ENCODE data around the gene BTBD9. TPM values are rescaled to one million over a fixed set of nuclear protein-coding genes. Genes with fewer than 3 reads are reported as not detected.
A peak's percentile ranks its signal among the peaks of the same experiment; 100 is the strongest.

BTBD9 gene
- total RNA-seq, 2 donors from 2014 or later = 26.1 to 31.3 TPM

DNA sequence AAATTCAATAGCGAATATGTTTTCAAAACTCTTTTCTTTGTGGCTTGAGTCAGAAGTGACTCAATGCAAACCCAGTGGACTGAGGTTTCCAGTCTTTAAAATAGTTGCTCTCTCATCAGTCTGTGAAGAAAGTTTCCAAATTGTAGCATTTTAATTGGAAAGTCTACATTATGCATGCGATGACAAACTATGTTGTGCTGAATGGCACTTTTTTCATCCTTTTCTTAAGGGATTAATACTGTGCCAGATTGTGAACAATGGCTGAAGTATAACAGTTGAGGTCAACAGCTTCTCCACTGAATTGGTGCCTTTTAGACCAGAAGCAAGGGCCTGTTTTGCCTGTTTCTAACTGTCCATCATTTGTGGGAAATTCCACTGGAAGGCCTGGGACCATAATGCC is 377.1 kb downstream of the BTBD9 start:
- DNase-seq (no peak), ATAC-seq (no peak)
- intact Hi-C loops (cut with DNase I, micrococcal nuclease) = no loop called here

DNA sequence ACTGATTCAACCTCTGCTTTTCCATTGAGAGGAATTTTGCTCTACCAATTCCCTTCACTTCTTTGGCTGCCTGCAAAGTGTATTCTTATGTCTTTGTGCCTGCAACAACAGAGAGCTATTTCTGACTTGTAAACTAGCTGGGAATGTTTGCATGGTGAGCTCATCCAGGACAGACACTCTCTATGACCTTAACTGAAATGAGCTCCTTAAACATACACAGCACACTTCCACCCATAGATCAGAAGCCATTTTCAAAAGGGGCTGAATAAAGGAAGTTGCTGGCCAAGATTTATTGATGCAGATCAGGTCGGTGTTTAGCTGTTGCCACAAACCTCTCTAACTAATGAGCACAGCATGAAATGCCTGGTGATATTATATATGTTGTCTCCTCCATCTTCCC is 377.7 kb downstream of the BTBD9 start:
- peak; percentile 66 for ATAC-seq

DNA sequence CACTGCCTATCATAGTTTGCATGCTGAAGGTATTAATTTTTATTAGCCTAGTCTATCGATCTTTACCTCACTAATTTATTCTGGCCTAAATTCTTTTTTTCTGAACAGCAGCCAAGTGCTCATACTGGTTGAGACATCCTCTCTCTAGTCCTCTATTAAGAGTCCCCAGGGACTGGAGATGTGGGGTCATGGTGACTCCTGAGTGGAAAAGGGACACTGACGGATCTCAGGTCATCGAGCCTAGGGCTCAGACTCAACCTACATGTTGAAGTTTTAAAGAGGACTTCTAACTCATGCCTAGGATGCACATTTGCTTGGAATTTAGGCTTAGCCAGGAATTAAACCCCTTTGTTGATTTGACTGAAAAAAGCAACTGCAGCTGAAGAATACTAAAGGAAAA is 378.1 kb downstream of the BTBD9 start:
- no peak for ATAC-seq
- no peak for DNase-seq
- intact Hi-C loops (cut with DNase I, micrococcal nuclease) = no loop called here

More for the DNA sequence above, 377.7 kb downstream of the BTBD9 start:
- intact Hi-C loops (cut with DNase I, micrococcal nuclease) = no loop called here
- no peak for DNase-seq

DNA sequence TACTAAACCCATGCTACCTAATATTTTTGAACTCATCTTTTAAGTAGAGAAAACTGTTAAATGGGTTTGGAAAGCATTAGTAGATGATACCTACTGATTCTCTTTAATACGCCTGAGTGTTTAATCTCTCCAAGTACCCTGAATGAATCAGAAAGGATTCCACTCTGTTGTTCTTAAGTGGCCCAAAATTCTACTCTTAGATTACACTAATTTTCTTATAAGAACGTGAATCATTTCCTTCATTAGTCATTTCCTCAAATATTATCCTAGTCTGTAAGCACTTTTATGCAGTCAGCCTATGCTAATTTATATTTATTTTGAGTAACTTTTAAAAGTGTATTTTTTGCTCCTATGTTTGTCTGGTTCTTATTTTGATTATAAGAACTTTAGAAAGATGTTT is 380.0 kb downstream of the BTBD9 start:
- intact Hi-C loops (cut with DNase I, micrococcal nuclease) = no loop called here

DNA sequence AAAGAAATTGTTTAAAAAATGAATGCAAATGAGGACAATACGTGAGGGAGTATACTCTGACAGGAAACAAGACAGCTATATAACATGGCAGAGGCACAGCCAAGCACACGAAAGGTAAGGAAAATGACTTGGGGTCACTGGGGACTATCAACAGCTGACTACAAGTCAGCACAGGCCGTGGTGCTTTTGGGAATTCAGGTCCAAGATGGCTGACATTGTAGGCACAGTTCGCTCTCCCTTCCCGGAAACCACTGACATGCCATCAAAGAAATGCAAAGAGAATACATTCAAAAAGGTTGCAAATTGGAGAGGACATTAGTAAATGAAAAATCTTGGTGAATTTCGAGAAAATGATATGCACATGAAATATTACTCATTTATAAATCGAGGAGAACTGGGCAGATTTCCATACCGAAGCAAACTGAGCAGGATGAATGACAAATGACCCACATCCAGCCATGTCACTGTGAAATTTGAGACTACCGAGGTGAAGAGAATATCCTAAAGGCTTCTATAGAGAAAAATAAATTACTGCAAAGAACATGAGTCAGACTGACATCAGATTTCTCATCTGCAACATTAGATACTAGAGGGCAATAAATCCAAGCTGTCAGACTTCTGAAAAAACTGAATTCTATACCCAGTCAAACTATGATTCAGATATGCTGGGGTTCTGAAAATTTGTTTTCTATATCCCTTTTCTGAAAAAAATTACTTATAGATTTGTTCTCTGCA is 391.1 kb downstream of the BTBD9 start:
- DNase-seq = no peak
- intact Hi-C loops (cut with DNase I, micrococcal nuclease) = no loop called here
- no peak for ATAC-seq

More for the DNA sequence above, 380.0 kb downstream of the BTBD9 start:
- ATAC-seq (no peak), DNase-seq (no peak)

DNA sequence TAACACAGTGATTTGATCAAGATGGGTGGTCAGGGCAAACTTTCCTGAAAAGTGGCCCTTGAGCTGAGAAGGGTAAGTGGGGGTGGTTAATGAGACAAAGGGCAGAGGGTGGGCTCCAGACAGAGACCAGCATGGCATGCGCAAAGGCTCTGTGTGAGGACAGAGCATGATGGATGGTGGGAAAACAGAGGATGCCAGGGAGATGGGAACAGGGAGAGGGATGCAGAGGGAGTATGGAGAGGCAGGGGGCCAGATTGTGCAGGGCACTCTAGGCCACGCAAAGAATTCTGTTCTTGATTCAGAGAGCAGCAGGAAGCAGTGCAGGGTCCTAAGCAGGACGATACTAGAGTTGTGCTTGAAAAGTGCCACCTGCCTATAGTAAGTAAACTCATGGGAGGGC is 394.4 kb downstream of the BTBD9 start:
- no peak for DNase-seq
- no peak for ATAC-seq
- intact Hi-C loops (cut with DNase I, micrococcal nuclease) = no loop called here

DNA sequence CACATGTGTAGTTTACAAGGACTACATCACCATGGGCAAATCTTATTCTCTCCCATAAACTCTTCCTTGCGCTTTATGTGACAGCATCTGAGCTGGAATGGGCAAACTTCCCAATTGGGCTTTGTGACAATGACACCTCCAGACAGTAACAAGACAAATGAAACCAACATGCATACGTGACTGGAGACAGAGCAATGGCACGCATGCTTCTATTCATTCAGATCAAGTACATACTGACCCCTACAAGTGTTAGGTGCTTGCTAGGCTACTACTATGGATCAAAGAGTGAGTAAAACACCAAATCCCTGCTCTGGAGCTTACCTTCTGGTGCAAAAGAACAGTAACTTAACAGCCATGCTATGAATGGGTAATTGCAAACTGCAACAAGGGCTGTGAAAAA is 394.9 kb downstream of the BTBD9 start:
- intact Hi-C loops (cut with DNase I, micrococcal nuclease) = no loop called here
- no peak for ATAC-seq
- DNase-seq = no peak

DNA sequence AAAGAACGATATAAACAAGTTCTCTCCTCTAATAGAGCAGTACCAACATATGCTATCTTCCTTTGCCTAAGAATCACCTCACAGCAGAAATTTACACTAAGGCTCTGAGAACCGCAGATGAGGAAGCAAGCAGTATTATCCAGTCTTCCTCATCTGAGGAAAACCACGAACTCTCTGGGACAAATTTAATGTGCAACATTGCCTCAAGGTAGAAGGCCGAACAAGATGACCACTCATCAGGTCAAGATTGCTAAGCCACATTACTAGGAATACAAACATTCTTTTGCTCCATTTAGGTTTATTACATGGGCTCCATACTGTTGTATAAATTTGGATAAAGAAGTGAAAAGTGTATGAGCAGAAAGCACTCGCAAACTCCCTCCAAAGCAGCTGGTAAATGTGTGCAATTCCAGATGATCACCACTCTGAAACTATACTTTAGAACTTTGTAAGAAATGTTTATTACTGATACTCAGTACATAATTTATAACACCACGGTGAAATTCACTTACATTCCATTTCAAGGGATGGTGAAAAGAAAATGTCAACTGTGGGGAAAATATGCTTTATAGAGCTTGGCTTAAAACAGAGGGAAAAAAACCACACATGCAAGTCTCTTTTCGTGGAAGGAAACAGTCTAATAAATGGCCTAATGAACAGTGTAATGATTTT is 398.4 kb downstream of the BTBD9 start:
- no peak for ATAC-seq
- no peak for DNase-seq
- intact Hi-C loops (cut with DNase I, micrococcal nuclease) = no loop called here

DNA sequence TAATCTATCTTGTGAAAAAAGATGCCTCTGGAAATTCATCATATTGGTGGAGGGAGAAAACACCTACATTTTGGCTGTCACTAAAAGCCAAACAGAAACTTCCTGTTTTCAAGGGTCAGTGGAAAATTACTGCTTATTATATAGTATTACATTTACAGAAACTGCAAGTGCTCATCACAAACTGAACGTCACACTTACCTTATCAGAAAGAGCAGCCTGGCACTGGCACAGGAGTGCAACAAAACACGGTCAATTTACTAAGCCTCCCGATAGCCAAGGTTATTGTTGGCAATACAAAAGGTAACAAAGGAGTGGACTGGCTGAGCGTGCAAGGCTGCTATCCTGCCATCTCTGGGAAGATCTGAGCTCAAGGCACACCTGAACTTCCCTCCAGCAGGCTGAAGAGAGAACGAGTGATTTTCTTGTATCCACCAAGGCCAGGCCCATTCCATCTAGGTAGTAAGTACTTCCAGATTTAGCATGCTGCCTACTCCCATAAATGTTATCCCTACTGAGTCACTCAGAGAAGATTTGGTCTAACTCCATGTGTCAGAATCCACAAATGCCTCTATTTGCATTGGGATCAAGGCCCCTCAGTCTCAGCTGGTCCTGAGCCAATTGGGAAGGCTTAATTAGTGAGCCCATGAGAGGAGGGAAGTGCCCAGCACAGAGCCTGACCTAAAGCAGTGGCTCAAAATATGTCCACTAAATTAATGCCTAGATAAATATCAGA is 399.8 kb downstream of the BTBD9 start:
- DNase-seq = no peak
- ATAC-seq = peak; percentile 19
- intact Hi-C loops (cut with DNase I, micrococcal nuclease) = no loop called here

DNA sequence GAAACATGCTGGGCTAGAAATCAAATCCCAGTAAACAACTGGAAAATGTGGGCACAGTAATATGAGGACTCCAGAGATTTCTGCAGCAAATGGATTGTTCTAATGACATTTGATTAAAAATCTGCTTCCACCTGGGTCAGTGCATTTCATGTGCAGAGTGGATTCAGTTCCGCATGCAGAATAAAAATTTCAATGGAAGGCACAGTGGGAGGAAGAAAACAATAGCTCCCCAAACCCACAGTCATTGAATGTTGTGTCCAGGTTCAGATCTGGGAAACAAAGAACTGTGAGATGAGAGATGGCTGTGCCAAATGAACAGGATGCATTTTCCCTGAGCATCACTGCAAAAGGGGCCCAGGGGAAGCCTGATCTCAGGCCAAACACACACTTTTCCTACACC is 403.1 kb downstream of the BTBD9 start:
- DNase-seq (no peak), ATAC-seq (no peak)
- intact Hi-C loops (cut with DNase I, micrococcal nuclease) = no loop called here

DNA sequence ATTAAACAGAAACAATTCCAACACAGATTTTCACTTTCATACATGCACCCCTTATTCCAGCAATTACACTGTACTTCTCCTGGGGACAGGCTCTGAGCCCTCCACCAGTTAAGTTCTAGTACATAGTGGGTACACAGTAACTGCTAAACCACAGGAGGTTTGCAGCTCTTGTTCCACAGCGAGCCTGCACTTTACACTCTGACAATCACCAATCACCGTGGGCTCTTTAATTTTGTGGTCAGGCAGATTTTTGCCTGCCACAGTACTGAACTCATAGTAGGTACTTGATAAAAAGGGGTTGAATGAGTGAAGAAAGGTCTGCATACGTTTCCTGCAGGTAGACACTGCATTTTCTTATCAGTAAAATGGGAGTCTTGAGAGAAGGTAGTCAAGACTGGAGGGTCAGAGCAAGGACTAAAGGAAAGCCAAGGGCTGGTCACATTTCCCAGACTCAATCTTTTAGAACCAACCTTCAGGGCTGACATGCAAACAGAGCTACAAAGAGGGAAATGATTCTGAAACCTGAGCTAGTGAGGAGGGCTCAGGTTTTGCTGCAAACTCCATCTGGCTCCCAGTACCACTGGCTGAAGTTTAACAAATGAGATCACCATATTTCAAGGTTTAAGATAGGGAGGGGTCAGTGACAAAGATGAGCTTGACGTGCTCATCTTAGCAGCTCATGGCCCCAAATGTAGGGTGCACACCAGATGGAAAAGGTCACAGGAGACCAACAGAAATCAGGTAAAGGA is 404.6 kb downstream of the BTBD9 start:
- ATAC-seq = no peak
- no peak for DNase-seq
- intact Hi-C loops (cut with DNase I, micrococcal nuclease) = no loop called here

DNA sequence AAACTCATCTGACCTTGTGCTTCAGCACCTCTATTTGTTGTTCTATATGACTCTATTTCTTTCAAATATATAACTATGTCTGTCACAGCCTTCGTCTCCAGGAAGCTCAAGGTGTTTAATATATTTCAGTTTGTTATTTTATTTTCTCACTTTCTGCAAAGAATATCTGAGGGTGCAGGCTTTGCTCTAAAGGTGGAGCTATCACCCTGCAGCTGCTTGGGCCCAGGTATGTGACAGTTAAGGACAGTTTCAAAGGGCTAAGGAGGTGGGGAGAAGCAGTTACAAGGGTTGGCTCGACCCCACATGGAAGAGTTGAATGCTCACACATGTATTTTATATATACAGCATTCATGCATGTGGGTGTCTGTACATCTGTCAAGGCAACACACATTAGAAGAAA is 405.6 kb downstream of the BTBD9 start:
- ATAC-seq = no peak
- intact Hi-C loops (cut with DNase I, micrococcal nuclease) = no loop called here
- DNase-seq = no peak

DNA sequence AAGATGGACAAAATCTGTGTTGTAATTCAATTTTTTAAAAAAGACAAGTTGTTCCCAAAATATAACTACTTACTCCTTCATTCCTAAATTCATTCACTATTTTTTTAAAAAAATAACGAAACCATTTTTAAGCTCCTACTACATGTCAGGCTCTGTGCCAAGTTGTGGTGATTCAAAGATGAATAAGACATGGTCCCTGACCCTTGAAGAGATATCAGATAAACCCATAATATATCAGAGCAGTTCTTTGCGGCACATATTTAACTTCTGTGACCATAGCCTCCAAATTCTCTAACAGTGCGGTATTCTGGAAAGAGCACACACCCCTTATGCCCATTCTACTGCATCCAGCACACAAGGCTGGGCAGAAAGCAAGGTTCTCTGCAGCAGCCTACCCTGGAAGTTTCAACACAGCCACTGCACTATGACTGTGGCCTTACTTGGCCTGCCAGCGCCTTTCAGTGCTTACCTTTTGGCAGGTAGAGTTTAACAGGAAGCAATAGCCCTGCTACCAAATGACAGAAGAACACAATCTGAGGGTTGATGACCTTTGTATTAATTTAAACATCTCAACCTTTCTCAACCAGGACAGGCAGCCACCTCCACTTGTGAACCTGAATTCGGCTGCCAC is 406.5 kb downstream of the BTBD9 start:
- intact Hi-C loops (cut with DNase I, micrococcal nuclease) = no loop called here
- DNase-seq = no peak
- ATAC-seq = peak; percentile 76

DNA sequence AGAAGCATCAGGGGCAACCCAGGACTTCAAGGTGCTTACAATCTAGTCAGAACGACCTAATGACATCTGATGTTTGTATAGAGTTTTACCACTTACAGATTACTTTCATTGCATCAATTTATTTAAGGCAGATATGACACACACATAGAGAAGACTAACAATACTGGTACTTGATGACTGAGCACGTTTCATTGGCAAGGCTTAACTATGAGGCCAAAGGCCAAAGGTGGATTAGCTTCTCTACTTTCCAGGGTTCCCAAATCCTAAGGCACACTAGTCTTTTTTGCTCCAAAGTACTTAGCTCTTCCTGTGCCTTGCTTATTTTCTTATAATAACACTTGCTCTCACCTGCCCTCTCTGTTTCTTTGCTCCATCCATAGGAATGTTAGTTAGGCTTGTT is 414.0 kb downstream of the BTBD9 start:
- intact Hi-C loops (cut with DNase I, micrococcal nuclease) = no loop called here
- no peak for ATAC-seq
- no peak for DNase-seq

DNA sequence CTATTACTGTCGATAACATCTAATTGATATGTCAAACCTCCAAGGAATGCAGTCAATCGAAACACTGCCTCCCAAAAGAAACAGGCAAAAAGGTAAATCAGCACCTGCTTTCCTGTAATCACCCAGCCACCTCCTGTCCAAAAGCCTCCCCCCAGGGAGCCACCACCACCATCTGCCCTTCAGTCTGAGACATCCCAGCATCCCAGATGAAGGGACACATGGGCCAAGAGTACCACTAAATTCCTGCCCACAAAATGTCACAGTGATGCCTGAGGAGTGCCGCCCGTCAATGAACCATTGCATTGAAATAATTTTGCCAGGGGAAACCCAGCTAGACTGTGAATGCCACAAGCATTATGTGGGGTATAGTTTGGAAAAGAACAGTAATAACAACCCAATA is 418.5 kb downstream of the BTBD9 start:
- ATAC-seq = no peak
- intact Hi-C loops (cut with DNase I, micrococcal nuclease) = no loop called here
- DNase-seq = no peak

DNA sequence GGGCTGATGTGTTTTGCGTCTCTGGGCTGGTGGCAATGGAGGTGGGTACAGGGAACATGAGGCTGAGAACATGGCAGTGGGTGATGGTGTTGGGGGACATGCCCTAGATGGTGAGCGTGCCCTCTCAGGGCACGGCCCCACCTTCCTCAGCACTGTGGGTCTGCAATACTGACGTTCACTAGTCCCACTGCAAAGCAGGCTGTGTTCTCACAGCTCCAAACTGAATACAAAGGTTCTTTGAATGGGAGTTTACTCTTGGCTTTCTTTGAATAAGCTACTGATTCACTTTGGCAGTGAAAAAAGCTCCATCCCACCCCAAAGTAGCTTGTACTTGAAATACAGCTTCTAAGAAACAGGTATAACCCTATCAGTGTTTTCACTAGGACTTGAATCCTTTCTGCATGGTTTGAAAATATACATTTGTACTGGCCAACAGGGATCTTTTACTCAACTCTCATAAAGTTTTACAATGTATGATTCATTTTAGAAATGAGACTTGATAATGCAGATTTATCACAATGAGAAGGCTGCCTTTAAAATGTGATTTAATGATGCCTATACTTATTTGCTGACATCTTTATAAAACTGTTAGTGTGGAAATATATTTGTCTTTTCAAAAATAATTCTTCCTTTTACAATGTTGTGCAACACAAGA is 419.5 kb downstream of the BTBD9 start:
- ATAC-seq = peak; percentile 67
- intact Hi-C loops (cut with DNase I, micrococcal nuclease) = no loop called here
- DNase-seq = no peak

DNA sequence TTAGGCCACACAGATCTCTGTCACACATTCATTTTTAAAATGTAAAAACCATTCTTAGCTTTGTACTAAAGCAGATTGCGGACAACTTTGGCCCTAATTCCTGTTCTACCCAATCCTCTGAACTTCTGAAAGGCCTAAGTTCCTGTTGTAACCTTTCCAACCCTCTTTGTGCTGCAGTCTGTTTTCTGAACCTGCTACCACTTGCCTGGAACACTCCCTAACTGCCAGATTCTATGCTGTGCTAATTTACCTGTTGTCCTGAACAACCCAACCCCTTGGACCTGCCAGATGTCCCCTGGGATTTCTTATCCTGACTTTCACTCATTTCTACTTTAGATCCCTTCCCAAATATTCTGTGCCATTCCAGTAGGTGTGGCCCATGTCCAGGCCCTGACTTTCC is 421.5 kb downstream of the BTBD9 start:
- DNase-seq = no peak
- peak; percentile 37 for ATAC-seq
- intact Hi-C loops (cut with DNase I, micrococcal nuclease) = no loop called here

DNA sequence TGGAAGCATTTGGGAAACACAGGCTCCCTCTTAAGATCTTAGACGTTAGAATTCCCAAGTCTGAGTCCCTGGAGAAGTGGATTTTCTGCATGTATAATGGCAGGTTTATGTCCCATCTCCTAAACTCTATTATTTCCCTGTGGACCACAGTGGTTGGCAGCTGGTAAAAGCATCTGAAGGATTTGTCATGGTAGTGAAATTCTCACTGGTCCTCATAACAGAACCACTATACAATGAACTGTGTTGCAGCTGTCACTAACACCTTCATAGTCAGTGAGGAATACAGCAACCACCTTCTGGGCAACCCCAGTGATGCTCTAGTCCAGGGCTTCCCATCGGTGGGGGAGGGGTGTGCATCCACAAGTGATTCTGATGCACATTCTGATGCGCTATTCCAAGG is 423.3 kb downstream of the BTBD9 start:
- DNase-seq (no peak), ATAC-seq (no peak)
- intact Hi-C loops (cut with DNase I, micrococcal nuclease) = no loop called here

All from left colon (tissue), 2 donors.